ENCODE results near the gene ENTREP3. TPM values are rescaled to one million over a fixed set of nuclear protein-coding genes. Genes with fewer than 3 reads are reported as not detected.

The ENTREP3 gene
- total RNA-seq, 2 experiments from 2014 or later, result 9.1 to 59.3 TPM

DNA sequence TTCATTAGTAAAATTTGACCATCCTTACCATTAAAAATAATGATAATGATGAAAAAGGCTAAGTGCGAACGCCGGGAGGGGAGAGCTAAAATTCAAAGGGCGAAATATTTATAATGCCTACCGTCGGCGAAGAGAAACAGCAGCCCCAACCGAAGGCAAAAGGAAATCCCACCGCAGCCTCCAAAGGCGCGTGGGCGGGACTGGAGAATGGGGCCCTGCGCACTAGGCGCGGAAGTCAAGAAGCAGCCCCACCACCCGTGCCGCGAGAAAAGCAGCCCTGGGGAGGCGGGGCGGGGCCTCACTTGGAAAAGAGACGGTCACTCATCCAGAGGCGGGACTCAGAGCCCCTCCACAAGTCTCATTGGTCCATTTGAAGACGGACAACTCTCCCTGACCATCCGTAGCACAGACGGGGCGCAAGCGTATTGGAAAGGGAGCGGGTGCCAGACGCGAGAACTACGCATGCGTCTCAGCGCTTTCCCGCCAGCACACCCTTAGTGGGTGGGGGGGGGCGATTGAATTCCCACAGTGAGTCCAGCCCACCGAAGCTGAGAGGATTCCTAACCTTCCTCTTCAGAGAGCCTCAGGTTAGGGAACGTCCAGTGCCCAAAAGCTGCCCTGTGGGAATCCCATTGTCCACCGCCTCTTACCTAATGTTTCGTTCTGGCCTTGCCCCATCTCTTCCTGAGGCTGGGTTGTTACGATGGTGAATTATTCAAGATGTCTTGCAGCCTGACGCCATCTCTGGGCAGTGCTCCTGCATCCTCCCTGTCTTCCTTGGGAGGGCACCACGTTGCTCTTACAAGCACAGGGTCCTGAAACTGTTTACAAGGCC is 27.8 kb downstream of the ENTREP3 start:
- Histone ChIP-seq H2AFZ (ENCODE audit: low read length) (peak overlapping the region; percentile 49), H3K27ac (ENCODE audit: low read depth, low read length, poor library complexity, severe bottlenecking) (peak overlapping the region; percentile 89), H3K4me3 (ENCODE audit: low read depth, low read length, poor library complexity, severe bottlenecking) (peak overlapping the region; percentile 83), H3K9me3 (ENCODE audit: low read length) (no peaks in the 10 kb centered on the region), H3K9me2 (ENCODE audit: insufficient read depth, low read length) (no peaks in the 10 kb centered on the region), H4K20me1 (ENCODE audit: insufficient read depth, low read length) (no peaks in the 10 kb centered on the region), H3K4me1 (ENCODE audit: insufficient read depth, low read length, poor library complexity, severe bottlenecking) (peaks cover 50% of the 10 kb centered on the region), H3K79me2 (ENCODE audit: insufficient read depth, low read depth, low read length) (peaks cover 22% of the 10 kb centered on the region), H3K4me2 (ENCODE audit: low read length) (peak overlapping the region; percentile 84), H3K36me3 (ENCODE audit: insufficient read depth, low read length) (peaks cover 9% of the 10 kb centered on the region; the same call in 1 of the 2 replicates)
- POLR2A ChIA-PET, result interaction anchor here (0.9 to 2.0 kb wide), 7 partner anchors 14 to 81 kb away, joined by 3 to 6 read pairs (median 4); partner anchors contain the start of genes FDPS, KRTCAP2 and THBS3
- DNase-seq (ENCODE audit: low spot score), result peak; percentile 100
- TSS peak; percentile 99 for BruUV-seq (replicated peaks)
- no peak for TF ChIP-seq EZH2phosphoT487 (IDR thresholded peaks at IDR 0.05; ENCODE audit: borderline replicate concordance, low read depth, low read length)
- TF ChIP-seq, protein P1, sequence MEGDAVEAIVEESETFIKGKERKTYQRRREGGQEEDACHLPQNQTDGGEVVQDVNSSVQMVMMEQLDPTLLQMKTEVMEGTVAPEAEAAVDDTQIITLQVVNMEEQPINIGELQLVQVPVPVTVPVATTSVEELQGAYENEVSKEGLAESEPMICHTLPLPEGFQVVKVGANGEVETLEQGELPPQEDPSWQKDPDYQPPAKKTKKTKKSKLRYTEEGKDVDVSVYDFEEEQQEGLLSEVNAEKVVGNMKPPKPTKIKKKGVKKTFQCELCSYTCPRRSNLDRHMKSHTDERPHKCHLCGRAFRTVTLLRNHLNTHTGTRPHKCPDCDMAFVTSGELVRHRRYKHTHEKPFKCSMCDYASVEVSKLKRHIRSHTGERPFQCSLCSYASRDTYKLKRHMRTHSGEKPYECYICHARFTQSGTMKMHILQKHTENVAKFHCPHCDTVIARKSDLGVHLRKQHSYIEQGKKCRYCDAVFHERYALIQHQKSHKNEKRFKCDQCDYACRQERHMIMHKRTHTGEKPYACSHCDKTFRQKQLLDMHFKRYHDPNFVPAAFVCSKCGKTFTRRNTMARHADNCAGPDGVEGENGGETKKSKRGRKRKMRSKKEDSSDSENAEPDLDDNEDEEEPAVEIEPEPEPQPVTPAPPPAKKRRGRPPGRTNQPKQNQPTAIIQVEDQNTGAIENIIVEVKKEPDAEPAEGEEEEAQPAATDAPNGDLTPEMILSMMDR (conservative IDR thresholded peaks at IDR 0.05; ENCODE audit: low read length), result no peak
- CTCF ChIA-PET (ENCODE audit: unreplicated experiment), result no interaction called here
- intact Hi-C loops (cut with micrococcal nuclease; ENCODE audit: unreplicated experiment), result loop anchor here (1.0 kb wide), 1 partner anchor 54 kb away; the partner anchor contains the start of genes KRTCAP2 and TRIM46

DNA sequence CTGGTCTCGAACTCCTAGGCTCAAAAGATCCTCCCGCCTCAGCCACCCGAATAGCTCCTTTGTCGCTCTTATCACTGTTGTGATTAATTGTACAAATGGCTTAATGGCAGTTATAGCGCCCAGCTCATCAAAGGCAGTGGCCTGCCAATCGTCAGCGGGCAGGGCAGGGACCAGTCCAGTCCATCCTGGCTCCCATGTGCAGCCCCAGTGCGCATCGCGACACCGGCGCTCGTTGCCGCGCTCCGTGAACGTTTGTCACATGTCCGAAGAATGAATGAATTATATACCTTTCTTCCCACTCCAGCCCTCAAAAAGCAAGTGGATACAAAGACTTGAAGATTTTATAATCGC is 28.4 kb downstream of the ENTREP3 start:
- TF ChIP-seq, protein P1 (conservative IDR thresholded peaks at IDR 0.05; ENCODE audit: low read length), result peak; percentile 67; the same call in 1 of the 2 replicates
- TF ChIP-seq EZH2phosphoT487 (IDR thresholded peaks at IDR 0.05; ENCODE audit: borderline replicate concordance, low read depth, low read length), result no peak
- intact Hi-C loops (cut with micrococcal nuclease; ENCODE audit: unreplicated experiment), result loop anchor here (1.0 kb wide), 3 partner anchors 17 to 54 kb away; partner anchors contain the start of genes KRTCAP2, THBS3 and TRIM46
- H3K9me2 ChIP-seq (ENCODE audit: insufficient read depth, low read length), result no peaks in the 10 kb centered on the region
- TSS peak; percentile 94 for BruUV-seq (replicated peaks)
- peak overlapping the region; percentile 83 for H3K4me3 ChIP-seq (ENCODE audit: low read depth, low read length, poor library complexity, severe bottlenecking)
- CTCF ChIA-PET (ENCODE audit: unreplicated experiment), result no interaction called here
- peak overlapping the region; percentile 89 for H3K27ac ChIP-seq (ENCODE audit: low read depth, low read length, poor library complexity, severe bottlenecking)
- peak; percentile 62 for DNase-seq (ENCODE audit: low spot score)
- no peaks in the 10 kb centered on the region for H3K9me3 ChIP-seq (ENCODE audit: low read length)
- peaks cover 56% of the 10 kb centered on the region for H3K4me1 ChIP-seq (ENCODE audit: insufficient read depth, low read length, poor library complexity, severe bottlenecking)
- H4K20me1 ChIP-seq (ENCODE audit: insufficient read depth, low read length), result no peaks in the 10 kb centered on the region
- POLR2A ChIA-PET, result interaction anchor here (0.9 to 2.0 kb wide), 7 partner anchors 14 to 81 kb away, joined by 3 to 6 read pairs (median 4); partner anchors contain the start of genes FDPS, KRTCAP2 and THBS3
- no peak overlapping the region; the same call in 1 of the 2 replicates for H2AFZ ChIP-seq (ENCODE audit: low read length)
- H3K4me2 ChIP-seq (ENCODE audit: low read length), result peak overlapping the region; percentile 84
- peaks cover 22% of the 10 kb centered on the region for H3K79me2 ChIP-seq (ENCODE audit: insufficient read depth, low read depth, low read length)
- H3K36me3 ChIP-seq (ENCODE audit: insufficient read depth, low read length), result peaks cover 9% of the 10 kb centered on the region; the same call in 1 of the 2 replicates
